NCI-H1436 treated with DMSO at 0.1 percent for 48 hours (cell line): ENCODE measurements around the gene TMEFF2.

Experiments used
- DNase-seq: peaks from one replicate; lab custom pipeline; 2025; lab: John Stamatoyannopoulos, UW

The TMEFF2 gene

GRCh38 chr2:191905336-191905735, 289.4 kb downstream of the TMEFF2 start:
- no peak for DNase-seq

GRCh38 chr2:191901031-191901430, 293.7 kb downstream of the TMEFF2 start:
- no peak for DNase-seq

DNA sequence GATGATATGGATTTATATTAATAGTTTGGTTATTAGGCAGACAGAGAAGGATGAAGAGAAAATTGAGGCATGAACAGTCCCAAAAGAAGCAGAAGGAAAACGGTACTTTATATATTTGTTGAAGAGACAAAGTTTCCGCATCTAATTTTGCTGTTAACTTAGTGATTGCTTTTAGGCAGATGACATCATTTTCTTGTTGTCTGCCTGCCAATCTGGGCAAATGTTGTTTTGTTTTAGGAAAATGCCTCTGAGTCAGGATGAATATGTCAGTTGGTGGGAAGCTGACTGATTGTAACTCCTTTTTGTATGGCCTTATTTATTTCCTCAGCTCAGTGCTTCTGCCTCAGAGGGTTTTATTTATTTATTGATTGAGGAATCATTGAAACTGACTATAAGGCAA, 295.3 kb downstream of the TMEFF2 start:
- DNase-seq = no peak
